Measurements from ENCODE around the gene NLRP9. TPM values are rescaled to one million over a fixed set of nuclear protein-coding genes. Genes with fewer than 3 reads are reported as not detected.

NLRP9 gene
- total and polyA plus RNA-seq, 2 of the 8 experiments (the other 6 are each of a cell fraction or from before 2014, with no cell fraction given) = not detected

DNA sequence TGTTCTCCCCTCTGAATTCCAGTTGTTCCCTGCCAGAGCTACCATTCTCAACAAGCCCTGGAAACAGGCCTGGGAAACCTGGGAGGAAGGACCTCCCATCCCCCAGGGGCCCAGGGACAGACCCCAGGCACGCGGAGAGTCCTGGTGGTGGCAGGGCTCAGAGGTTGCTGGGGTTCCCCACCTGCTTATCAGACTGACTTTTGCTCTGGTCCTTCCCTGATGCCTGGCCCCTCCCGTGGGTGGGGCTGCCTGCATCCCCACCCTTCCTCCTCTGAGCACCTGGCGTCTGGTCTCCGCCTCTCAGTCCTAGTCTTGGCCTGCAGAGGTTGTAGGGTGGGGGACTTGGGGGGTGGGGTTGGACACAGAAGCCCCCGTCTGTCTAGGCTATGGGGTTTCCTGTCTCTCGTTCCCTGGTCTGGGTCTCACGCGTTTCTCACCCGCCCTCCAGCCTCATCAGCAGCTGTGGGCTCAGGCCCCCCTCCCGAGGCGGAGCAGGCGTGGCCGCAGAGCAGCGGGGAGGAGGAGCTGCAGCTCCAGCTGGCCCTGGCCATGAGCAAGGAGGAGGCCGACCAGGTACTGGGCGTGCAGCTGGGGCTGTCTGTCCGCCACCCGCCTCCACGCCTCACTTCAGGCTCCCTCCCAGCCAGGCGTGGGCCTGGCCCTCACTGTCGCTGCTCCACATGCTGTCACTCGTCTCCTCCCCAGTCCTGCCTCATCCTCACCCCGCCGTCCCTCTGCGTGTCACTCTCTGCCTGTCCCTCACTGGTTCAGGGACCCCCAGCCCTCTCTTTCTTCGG lies 49.6 kb downstream of the NLRP9 start (continued):
- TF ChIP-seq KDM4A (IDR thresholded peaks at IDR 0.05; ENCODE audit: low read depth, low read length, severe bottlenecking) (no peak), RXRA (IDR thresholded peaks at IDR 0.05; ENCODE audit: insufficient read depth, low read depth, low read length) (no peak), NANOG (IDR thresholded peaks at IDR 0.05; ENCODE audit: insufficient read depth, low read depth, low read length, poor library complexity, severe bottlenecking) (no peak), SIN3A (conservative IDR thresholded peaks at IDR 0.05 in 1 of 2, IDR thresholded peaks at IDR 0.05 in 1 of 2; ENCODE audit: low read depth in 1 of 2, low read length in 2 of 2) (no peak)

Measured in H1 (cell line).